HG03571 (cell line): Measurements from ENCODE around the gene KCNMA1.

Source experiments
- ATAC-seq: cut with Tn5 transposase; IDR thresholded peaks from one replicate; pipeline ENCODE4 v1.9.1; 2021; ENCODE audit not compliant: unreplicated experiment

Gene KCNMA1

DNA sequence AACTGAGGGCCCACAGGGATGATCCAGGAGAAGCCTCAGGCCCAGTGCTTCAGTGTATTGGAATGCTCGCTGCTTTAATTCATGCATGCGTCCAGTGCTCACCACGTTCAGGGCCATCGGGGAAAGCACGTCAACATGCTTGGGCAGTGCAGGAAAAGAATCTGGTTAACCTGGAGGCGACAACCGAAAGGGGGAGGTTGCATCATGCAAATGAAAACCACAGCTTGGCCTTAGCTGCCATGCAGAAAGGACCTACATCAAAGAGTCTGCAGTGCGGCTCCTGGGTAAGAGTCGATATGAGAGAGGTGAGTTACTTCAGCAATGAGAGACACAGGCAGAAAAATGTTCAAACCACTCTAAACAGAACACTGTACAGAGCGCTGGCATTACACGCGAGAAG is 440.1 kb downstream of the KCNMA1 start:
- ATAC-seq: no peak

DNA sequence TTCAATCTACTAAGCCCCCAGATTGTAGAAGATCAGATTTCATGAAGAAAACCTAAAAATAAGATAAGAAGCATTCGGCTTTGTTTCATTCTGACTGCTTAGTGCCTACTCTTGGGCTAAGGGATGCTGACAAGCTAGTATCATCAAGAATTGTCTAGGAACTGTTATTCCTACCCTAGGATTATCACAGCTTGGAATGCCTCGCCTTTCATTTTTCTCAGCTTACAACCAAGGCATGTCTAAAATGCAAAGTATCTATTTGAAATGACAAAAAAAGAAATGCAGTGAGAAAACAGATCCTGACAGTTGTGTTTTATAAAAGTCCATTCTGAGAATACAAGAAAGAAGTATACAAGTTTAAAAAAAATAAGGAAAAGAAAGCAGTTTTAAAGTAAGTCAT is 441.0 kb downstream of the KCNMA1 start:
- ATAC-seq: no peak

DNA sequence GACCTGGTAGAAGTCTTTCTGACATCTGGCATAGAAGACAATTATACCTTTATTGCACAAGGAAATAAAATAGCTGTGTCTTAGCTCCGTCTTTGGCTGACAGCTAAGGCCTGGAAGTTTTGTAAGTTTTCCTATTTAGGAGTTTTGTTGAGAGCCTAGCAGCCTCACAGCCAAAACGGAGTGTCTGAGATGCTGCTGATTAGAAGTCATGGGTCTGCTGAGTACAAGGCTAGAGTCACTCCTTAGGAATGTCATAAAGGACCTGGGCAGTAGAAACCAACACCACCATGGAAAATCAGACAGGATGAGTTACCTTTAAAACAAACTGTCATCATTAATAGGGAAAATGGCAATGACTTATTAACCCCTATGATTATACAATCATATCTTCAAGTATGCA is 442.5 kb downstream of the KCNMA1 start:
- no peak for ATAC-seq

DNA sequence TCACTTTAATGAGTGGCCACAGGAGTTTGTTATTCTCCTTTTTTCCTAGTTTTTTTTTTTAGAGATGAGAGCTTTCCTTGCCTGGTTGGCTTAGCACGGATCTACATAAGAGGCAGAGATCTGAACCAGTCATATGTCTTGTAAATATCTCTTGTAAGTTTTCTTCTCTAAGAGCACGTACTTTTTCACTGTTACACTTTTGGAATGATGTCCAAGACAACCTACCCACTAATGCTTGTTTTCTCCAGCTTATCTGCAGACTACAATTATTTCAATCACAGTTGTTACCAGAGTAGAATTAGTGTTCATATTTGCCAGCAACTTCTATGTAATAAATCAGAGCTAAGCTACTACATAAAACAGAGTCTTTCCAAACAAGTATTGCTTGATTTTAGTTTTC is 444.6 kb downstream of the KCNMA1 start:
- ATAC-seq: no peak

DNA sequence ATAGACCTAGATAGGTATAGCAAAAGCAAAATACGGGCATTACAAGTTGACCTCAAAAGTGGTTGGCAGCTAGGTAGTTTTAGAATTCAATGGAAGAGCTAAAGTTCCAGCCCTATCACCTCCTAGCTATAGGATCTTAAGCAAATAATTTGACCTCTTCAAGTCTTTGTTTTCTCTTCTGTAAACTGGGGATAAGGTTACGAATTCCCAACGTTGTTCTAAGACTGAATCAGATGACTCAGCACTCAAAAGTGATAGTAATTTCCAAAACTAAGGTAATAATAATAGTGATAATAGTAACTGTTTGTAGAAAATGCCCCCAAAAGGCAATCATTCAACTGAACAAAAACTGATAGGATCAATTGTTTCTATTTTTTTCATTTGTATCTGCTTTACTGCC is 445.2 kb downstream of the KCNMA1 start:
- ATAC-seq: no peak

DNA sequence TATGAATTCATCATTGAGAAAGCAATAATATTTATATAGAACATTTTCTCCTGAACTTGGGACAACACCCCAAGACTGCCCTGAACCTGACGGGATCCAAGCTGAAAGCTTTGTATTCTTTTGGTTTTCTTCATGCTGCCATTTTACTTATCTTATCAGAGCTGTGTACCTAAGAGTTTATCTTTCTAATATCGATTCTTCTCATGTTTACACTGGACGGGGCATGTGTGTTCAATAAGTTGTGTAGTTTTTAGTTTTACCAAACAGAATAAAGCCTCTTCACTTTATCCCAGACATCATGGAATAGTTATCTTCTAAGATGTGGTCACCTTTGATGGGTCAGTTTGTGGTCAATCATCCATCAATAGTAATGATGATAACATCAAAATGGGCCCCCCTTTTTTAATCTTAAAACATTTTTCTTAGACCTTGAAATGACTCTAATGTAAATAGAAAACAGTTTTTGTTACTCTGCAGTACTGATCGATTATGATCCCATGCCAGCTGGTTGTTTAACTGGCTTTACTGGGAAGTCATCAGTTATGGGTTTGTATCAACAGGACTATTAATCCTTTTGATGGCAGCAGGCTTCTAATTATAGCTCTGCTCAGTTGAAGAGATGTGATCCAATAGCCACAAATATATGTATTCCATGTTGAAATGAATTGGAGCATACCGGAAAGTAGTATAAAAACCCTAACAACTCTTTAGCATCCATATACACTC is 446.1 kb downstream of the KCNMA1 start:
- no peak for ATAC-seq

DNA sequence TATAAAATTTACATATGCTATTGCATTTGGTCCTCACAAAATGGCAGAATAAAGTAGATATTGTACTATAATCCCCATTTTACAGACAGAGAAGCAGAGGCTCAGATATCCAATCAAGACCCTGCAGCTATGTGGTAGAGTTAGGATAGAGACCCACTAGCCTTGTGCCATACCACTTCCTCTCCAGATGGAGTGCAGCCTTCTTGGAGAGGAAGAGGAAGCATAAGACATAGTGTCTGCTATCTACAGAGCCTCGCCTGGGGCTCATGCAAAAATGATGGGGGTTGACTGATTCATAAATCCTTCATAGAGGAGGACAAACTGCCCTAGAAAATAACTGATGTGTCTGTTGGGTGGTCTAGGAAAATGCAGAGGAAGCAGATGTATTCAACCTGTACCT is 447.3 kb downstream of the KCNMA1 start:
- no peak for ATAC-seq

DNA sequence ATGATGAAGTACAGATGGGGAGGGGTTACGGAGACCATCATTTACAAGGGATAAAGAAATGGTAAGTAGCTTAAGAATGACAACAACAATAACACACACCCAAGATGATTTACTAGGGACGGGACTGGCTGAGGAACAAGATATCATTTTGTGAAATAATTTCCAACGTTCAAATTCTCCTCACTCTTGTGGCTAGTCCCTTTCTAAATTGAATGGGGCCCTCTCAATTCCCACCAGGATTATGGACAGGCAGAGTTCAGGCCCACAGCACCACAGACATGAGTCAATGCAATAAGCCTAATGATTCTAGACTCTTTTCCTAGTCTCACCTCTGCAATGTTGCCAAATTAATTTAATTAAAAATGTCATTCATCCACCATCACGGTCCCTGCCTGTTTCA is 448.1 kb downstream of the KCNMA1 start:
- no peak for ATAC-seq

DNA sequence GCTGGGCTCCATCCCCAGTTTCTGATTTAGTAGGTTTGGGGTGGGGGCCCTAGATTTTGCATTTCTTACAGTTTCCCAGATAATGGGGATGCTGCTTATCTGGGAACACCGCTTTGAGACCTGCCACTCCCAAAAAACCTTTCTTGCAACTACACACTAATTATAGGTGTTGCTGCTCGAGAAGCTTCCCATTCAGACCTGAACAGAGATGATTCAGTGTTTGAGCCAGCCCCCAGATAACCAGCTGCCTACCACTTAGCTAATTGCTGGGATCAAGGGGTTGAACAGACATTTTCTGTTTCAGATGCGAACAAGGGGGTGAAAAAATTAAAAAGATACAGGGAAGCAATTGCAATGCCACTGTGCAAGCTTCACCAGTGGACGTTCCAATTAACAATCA is 448.5 kb downstream of the KCNMA1 start:
- ATAC-seq: no peak

DNA sequence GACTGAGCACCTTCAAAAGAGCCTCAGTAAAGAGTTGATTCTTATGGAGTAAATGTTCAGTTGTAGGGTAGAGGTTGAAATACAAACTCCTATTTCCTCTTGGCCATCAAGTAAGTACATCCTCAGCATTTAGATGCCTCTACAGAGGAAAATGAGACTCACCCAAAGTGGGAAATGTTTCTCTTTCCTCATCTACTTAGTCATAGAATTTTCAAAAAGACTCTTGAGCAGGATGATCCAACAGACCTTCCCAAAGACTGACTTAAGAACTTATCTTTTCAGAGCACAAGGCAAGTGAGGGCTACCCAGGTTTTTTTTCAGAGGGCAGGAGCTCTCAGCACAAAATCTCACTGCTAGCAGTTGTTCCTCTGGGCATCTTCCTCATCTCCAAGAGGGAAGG is 449.1 kb downstream of the KCNMA1 start:
- ATAC-seq: no peak

DNA sequence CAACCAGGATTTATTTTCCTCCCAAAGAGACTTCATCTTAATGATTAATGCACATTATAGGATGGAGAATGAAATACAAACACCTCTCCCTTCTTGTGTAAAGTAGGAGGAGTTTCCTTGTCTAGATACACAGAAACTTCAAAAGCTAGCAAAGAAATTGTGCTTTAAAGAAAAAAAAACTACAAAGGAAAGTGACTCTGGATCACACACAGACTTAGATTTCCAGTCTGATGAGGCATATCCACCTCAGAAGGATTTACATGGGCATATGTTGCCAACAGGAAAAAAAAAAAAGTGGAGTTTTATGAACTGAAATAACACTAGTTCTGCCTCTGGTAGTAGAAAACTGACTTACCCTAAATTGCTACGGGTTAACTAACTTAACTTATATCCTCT is 449.6 kb downstream of the KCNMA1 start:
- no peak for ATAC-seq

DNA sequence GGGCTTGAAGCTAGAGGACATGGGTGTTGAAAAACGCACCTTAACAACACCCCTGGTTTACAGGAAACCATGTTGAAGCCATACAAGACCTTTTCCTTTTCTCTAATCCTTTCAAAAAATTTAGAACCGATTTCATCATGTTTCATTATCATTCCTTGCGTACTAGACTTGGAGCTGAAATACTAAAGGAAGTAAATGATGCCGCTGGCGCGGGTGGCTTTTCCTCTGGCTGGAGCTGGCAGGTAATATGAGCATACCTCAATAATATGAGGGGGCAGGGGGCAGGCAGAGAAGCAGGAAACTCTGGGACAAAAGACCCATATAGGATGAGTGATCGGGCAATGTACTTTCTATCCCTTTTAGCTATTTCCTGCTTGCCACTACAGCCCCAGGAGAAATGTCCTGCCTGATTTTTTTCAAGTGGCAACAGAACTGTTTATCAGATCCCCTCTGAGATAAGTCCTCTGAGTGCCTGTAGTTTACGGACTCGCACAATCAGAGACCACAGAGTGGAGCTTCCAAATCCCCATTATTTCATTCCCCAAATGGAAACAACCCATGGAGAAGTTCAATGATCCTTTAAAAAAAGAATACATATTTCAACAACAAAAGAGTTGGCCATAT is 450.1 kb downstream of the KCNMA1 start:
- no peak for ATAC-seq

DNA sequence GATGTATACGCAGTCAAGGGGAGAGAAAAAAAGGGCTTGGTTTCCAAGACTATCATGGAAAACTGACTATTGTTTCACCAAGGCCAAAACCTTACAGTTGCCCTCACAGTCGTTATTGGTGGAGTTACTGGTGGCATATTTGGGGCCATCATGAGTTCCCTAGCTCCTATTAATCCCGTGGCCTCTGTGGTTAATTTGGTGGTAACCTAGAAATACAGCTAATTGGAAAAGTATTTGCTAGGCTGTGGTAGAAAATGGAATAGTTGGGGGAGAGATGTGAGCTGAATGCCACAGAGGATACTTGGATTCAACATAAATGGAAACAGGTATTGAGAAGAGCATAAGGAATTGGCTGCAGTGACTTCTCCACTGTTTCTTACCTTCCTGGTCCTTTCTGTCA is 450.7 kb downstream of the KCNMA1 start:
- no peak for ATAC-seq

DNA sequence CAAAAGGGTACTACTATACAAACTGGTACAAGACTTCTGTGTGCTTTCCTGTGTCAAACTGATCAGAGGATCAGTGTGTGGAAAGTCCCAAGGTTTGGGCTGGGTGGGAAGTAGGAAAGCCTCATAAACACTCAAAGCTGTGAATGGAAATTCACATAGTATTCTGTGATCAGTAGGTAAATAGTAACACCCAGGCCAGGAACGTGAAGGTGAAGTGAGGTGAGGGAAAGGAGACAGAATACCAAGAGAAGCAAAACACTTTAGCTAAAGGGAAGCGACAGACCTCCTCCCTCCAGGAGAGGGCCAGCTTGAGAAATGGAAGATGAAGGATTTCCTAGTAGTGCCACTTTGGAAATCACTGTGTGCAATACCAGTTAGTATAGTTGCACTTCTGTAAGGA is 451.9 kb downstream of the KCNMA1 start:
- no peak for ATAC-seq

DNA sequence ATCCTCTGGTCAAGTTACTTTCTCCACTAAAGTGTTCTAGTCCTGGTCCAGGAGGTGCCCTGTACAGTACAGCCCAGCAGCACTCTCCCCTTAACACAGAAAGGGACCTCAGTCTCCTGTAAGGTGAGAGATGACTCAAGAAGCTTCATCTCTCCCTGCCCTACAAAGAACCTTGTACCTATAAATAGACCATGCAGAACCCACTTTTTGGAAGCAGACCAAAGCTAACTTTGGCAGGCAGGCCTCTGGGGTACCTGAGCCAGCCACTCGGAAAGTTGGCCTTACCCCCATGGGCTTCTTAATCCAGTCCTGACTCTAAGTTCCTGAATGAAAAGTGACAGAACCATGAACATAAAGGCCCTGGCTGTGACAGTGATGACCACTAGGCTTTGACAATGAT is 454.8 kb downstream of the KCNMA1 start:
- ATAC-seq: no peak

DNA sequence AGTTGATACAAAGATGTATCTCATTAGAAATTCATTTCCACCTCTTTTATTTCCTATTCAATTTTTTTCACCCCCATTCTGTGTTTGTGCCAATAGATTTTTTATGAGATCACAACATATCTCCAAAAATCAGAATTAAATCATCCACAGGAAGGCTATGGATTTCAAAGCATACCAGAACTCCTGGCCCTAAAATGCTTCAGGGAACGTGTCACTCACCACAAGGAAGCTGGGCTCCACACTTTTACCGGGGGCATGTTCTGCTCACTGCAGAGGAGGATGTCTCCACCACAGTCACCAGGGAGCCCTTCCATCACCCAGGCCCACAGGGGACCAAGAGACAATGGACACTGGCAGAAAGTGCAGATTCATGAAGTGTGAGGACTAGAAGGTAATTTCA is 456.8 kb downstream of the KCNMA1 start:
- no peak for ATAC-seq

DNA sequence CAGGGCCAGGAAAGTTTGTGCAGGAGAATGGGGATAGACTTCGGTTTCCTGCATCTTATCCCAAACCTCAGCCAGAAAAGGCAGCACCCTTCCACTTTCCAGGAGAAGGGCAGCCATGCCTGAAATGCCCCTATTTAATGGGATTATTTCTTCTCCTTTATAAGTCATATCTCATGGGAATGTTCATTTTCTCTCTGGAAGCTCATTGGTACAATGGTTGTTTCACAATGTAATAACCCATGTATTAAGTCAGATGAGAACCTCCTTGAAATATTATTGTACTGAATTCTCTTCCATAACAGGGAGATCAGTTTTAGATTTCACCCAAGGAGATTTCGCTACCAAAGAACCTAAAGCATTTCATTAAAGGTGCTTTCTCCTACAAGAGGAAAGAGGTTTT is 457.5 kb downstream of the KCNMA1 start:
- no peak for ATAC-seq

DNA sequence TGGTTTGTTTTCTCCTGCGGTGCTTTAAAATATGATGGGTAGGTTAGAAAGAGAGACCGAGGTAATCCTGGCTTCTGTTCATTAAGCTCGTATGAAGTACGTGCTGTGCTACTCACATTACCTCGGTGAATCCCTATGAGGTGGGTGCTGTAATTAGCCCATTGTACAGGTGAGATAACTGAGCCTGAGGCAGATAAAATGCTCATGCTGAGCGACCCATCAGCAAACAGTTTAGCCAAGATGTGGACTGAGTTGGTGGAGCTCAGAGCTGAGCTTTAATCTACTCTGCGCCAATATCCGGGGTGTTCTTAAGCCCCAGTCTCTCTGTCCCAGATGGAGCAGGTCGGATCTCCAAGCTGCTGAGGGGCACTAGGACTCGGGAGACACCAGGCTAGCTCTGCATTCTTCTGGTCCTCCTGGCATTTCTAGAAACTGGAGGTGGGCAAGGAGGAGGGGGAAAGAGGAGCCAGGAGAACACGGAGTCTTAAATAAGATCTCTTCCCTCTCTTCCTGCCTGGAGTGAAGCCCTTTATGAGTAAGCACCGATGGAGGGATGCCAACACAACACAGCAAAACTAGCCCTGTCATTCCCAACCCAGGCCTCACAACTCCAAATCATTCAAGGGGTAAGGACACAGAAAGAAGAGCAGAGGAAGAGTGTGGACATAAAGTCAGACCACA is 458.5 kb downstream of the KCNMA1 start:
- no peak for ATAC-seq

DNA sequence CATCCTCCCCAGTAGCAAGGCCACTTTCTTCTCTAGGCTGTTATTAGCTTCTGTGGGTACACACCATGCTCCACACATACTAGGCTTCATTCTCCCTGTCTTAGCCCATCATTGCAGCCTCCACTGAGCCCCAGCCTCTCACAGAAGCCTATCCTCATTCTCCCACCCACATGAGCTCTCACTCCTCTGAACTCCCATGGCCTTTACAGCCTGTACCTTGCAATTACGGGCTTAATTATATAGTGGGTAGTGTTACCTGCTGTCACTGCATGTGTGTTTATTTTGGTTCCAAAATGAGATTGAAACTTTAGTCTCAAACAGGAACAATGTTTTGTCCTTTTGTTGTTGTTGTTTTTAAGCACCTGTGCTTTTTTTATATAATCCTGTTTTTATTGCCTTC is 460.0 kb downstream of the KCNMA1 start:
- no peak for ATAC-seq

DNA sequence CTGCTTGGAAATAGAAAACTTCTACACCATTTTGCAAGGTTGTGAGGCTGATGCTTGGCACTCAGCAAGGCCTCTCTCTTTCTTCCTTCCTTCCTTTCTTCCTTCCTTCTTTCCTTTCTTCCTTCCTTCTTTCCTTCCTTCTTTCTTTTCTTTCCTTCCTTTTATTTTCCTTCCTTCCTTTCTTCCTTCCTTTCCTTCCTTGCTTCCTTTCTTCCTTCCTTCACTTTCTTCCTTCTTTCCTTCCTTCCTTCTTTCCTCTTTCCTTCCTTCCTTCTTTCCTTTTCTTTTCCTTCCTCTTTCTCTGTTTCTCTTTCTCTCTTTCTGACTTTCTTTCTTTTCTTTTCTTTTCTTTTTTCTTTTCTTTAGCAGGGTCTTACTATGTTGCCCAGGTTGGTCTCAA is 460.4 kb downstream of the KCNMA1 start:
- ATAC-seq: no peak

DNA sequence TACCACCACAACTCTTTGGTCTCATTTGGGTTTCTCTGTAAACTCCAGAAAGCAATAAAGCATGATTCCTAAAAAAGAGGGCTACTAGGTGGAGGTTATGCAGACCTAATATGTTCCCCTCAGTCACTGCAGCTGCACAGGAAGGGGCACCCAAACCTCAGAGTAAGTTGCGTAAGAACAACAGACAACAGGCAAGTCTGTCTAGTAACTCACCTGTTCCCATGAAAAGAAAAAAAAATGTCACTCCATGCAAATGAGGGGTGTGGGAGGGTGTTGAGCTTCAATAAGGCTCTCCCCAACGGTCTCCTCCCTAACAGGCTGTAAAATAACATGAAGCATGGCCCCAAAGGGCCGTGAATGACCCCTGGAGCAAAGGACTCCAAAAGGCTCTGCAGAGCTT is 461.4 kb downstream of the KCNMA1 start:
- ATAC-seq: no peak

DNA sequence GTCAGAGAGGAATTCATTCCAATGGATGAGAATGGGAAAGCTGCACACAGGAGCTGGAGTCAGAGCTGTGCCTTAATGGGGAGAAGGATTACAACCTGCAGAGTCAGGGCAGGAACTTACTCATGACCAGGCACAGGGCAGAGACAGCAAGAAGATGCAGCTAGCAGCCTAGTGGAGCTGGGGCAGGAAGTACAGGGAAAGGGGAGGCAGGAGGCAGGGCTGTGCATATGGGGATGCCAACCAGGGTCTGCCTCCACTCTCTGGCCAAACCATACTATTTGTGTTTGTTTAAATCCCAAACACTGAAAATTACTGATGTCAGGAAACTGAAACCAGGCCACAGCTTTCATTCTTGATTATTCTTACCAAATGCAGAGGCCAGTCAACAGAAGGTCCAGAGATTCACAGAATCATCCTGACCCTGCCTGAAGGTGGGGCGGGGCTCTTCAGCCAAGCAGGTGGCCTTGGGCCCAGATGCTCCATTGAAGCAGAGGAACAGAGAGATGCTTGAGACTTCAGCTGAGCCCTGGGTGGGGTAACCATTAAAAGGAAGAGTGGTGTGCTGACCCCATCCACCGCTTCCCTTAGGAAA is 461.9 kb downstream of the KCNMA1 start:
- no peak for ATAC-seq
